Activated naive CD4-positive, alpha-beta T cell treated with anti-CD3 and anti-CD28 coated beads, Interleukin-2, amount 10 ng/mL, durations not matched to agents 7 days and 5 days (primary cell): ENCODE data around the gene FSIP1.

ENCODE experiments used
- CTCF ChIA-PET: fragments of 350-600 bp; sonication (Branson Sonifier 250); formaldehyde crosslinking; loops from one replicate; lab custom pipeline; 2021; ENCODE audit warnings: antibody characterized with exemption; lab: Charles Lee
- DNase-seq: peaks from one replicate; pipeline ENCODE4 v3.0.0-alpha.2; 2020
- H3K27ac Mint-ChIP-seq: one replicate; pipeline ENCODE4 v1.8.0; 2021; ENCODE audit warnings: mild to moderate bottlenecking, moderate library complexity, mixed read lengths
- H3K27me3 Mint-ChIP-seq: one replicate; pipeline ENCODE4 v1.8.0; 2021; ENCODE audit warnings: mild to moderate bottlenecking, mixed read lengths
- H3K36me3 Mint-ChIP-seq: one replicate; pipeline ENCODE4 v1.8.0; 2021; ENCODE audit warnings: mixed read lengths
- H3K4me1 Mint-ChIP-seq: one replicate; pipeline ENCODE4 v1.8.0; 2021; ENCODE audit warnings: mixed read lengths
- H3K4me3 Mint-ChIP-seq: one replicate; pipeline ENCODE4 v1.8.0; 2021; ENCODE audit warnings: mild to moderate bottlenecking, moderate library complexity, mixed read lengths
- H3K9me3 Mint-ChIP-seq: one replicate; pipeline ENCODE4 v1.8.0; 2021; ENCODE audit warnings: mixed read lengths

Gene FSIP1

DNA sequence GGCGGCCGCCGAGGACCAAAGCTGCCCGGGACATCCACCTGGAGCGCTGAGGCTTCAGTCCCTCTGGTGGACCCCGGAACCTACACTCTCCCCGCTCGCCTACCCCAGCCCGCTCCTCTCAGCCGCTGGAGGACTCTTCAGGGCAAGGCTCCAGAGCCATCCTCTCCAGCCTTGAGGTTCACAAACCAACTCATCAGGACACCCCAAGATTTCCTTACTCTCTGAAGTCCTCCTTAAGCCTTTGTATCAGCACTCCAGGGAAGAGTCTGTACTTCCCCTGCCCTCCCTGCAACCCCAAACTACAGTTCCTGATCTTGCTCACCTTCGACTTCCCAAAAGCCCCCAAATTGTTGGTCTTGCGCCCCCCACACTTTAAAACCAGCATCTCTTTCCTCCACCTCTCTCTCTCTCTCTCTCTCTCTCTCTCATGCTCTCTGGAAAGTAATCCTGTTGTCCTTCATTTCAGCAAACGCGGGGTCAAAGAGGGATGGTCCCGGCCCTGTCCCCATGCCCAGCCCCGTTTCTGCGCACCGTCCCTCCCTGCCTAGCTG lies 201.3 kb downstream of the FSIP1 start:
- H3K36me3 Mint-ChIP-seq: no peaks in the 10 kb centered on the region
- peaks cover 76% of the 10 kb centered on the region for H3K27me3 Mint-ChIP-seq
- CTCF ChIA-PET: interaction anchor here (0.9 to 8.5 kb wide), 8 partner anchors 28 to 874 kb away, joined by 3 to 146 read pairs (median 9); no protein-coding TSS in a partner anchor
- H3K4me3 Mint-ChIP-seq: peak overlapping the region; percentile 53
- peaks cover 19% of the 10 kb centered on the region for H3K4me1 Mint-ChIP-seq
- H3K27ac Mint-ChIP-seq: no peak overlapping the region
- no peaks in the 10 kb centered on the region for H3K9me3 Mint-ChIP-seq
- peak; percentile 23 for DNase-seq

- Mint-ChIP-seq H3K36me3 (no peaks in the 10 kb centered on the region), H3K27me3 (peaks cover 82% of the 10 kb centered on the region), H3K27ac (no peak within 1 kb of the TSS), H3K4me1 (peaks cover 19% of the 10 kb centered on the region), H3K9me3 (no peaks in the 10 kb centered on the region), H3K4me3 (peak within 1 kb of the TSS; percentile 53)
- peak; percentile 44 for DNase-seq
- CTCF ChIA-PET: interaction anchor here (0.8 to 8.5 kb wide), 11 partner anchors 29 to 878 kb away, joined by 3 to 146 read pairs (median 6); no protein-coding TSS in a partner anchor
These were observed 202.0 kb downstream of the FSIP1 start, which contains the start of gene THBS1 for GRCh38 chr15:39580485-39581241. Gene THBS1 (plus strand): TSS chr15:39581079. CDS start chr15:39581858, 779 bp downstream.

GRCh38 chr15:39580117-39580484 lies 202.5 kb downstream of the FSIP1 start:
- peak; percentile 90 for DNase-seq
- Mint-ChIP-seq H3K27ac (no peak overlapping the region), H3K36me3 (no peaks in the 10 kb centered on the region), H3K27me3 (peaks cover 84% of the 10 kb centered on the region), H3K9me3 (no peaks in the 10 kb centered on the region), H3K4me1 (peaks cover 16% of the 10 kb centered on the region), H3K4me3 (peak overlapping the region; percentile 50)
- CTCF ChIA-PET: interaction anchor here (0.7 to 8.5 kb wide), 14 partner anchors 12 to 878 kb away, joined by 3 to 146 read pairs (median 4); no protein-coding TSS in a partner anchor

- no peak overlapping the region for H3K4me3 Mint-ChIP-seq
- no peak overlapping the region for H3K27ac Mint-ChIP-seq
These were observed 203.0 kb downstream of the FSIP1 start for GRCh38 chr15:39579487-39580116.

GRCh38 chr15:39578851-39579486 lies 203.7 kb downstream of the FSIP1 start:
- no peak for DNase-seq
- CTCF ChIA-PET: interaction anchor here (0.8 to 1.3 kb wide), 10 partner anchors 9 to 856 kb away, joined by 3 to 8 read pairs (median 4); no protein-coding TSS in a partner anchor
- Mint-ChIP-seq H3K4me3 (no peak overlapping the region), H3K27me3 (peaks cover 86% of the 10 kb centered on the region), H3K36me3 (no peaks in the 10 kb centered on the region), H3K27ac (no peak overlapping the region), H3K9me3 (no peaks in the 10 kb centered on the region), H3K4me1 (peaks cover 14% of the 10 kb centered on the region)

More at GRCh38 chr15:39579487-39580116, 203.0 kb downstream of the FSIP1 start:
- DNase-seq: no peak
- CTCF ChIA-PET: interaction anchor here (0.7 to 8.5 kb wide), 14 partner anchors 12 to 877 kb away, joined by 3 to 146 read pairs (median 4); no protein-coding TSS in a partner anchor
- Mint-ChIP-seq H3K9me3 (no peaks in the 10 kb centered on the region), H3K4me1 (peaks cover 14% of the 10 kb centered on the region), H3K27me3 (peaks cover 87% of the 10 kb centered on the region), H3K36me3 (no peaks in the 10 kb centered on the region)

DNA sequence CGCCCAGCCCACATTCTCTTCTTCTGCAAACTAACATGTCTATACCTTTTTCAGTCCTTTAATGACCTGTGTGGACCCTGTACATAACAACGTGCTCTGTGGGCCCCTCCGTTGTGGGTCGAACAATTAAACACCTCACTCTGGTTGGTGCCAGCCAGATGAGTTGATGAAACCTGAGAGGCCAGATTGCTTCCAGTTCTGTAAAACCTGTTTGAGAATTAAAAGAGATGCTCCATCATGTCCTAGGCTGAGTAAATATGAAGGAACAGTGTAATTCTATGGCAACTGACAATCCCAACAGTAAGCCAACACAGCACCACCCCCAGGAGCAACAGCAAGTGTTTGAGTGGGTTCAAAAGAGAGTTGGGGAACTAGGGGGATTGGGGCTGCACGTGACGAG lies 207.5 kb downstream of the FSIP1 start:
- peaks cover 6% of the 10 kb centered on the region for H3K4me1 Mint-ChIP-seq
- no peak overlapping the region for H3K4me3 Mint-ChIP-seq
- no peaks in the 10 kb centered on the region for H3K9me3 Mint-ChIP-seq
- peaks cover 61% of the 10 kb centered on the region for H3K27me3 Mint-ChIP-seq
- CTCF ChIA-PET: no interaction called here
- no peak for DNase-seq
- no peaks in the 10 kb centered on the region for H3K36me3 Mint-ChIP-seq
- no peak overlapping the region for H3K27ac Mint-ChIP-seq

DNA sequence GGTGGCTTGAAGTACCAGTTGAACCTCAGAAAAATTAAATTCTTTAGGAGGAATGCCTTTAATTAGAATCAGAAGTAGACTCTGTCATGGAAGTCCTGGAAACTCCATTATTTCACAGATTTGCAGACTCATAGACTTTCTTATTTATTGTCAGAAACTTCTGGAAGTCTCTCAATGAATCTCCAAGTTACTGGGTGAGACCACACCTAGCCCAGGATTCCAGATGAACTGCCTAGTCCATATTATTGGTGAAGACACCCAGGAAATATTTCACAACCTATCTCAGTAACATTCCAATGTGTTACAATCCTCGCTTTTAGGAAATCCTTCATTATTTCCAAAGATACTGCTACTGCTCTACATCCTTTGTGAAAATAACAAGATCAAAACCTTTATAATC lies 208.2 kb downstream of the FSIP1 start:
- DNase-seq: no peak
- Mint-ChIP-seq H3K27me3 (peaks cover 54% of the 10 kb centered on the region), H3K27ac (no peak overlapping the region), H3K4me1 (no peaks in the 10 kb centered on the region), H3K36me3 (no peaks in the 10 kb centered on the region), H3K9me3 (no peaks in the 10 kb centered on the region), H3K4me3 (no peak overlapping the region)
- CTCF ChIA-PET: no interaction called here

- Mint-ChIP-seq H3K27me3 (peaks cover 48% of the 10 kb centered on the region), H3K36me3 (no peaks in the 10 kb centered on the region), H3K27ac (no peak overlapping the region), H3K4me3 (no peak overlapping the region), H3K4me1 (no peaks in the 10 kb centered on the region), H3K9me3 (no peaks in the 10 kb centered on the region)
- DNase-seq: no peak
- CTCF ChIA-PET: no interaction called here
These were observed 208.8 kb downstream of the FSIP1 start for GRCh38 chr15:39573844-39574243.

GRCh38 chr15:39573287-39573686 lies 209.4 kb downstream of the FSIP1 start:
- CTCF ChIA-PET: no interaction called here
- Mint-ChIP-seq H3K36me3 (no peaks in the 10 kb centered on the region), H3K9me3 (no peaks in the 10 kb centered on the region), H3K4me3 (no peak overlapping the region), H3K4me1 (no peaks in the 10 kb centered on the region), H3K27ac (no peak overlapping the region), H3K27me3 (peaks cover 42% of the 10 kb centered on the region)
- DNase-seq: no peak

- no peak overlapping the region for H3K4me3 Mint-ChIP-seq
- CTCF ChIA-PET: no interaction called here
- no peak for DNase-seq
These were observed 216.8 kb downstream of the FSIP1 start for GRCh38 chr15:39565851-39566250.

GRCh38 chr15:39564972-39565665 lies 217.5 kb downstream of the FSIP1 start:
- H3K36me3 Mint-ChIP-seq: no peaks in the 10 kb centered on the region
- no peaks in the 10 kb centered on the region for H3K4me1 Mint-ChIP-seq
- no peak overlapping the region for H3K27ac Mint-ChIP-seq
- peaks cover 10% of the 10 kb centered on the region for H3K27me3 Mint-ChIP-seq
- H3K9me3 Mint-ChIP-seq: no peaks in the 10 kb centered on the region
- H3K4me3 Mint-ChIP-seq: no peak overlapping the region
- CTCF ChIA-PET: no interaction called here
- DNase-seq: no peak

More at GRCh38 chr15:39565851-39566250, 216.8 kb downstream of the FSIP1 start:
- Mint-ChIP-seq H3K27ac (no peak overlapping the region), H3K9me3 (no peaks in the 10 kb centered on the region), H3K36me3 (no peaks in the 10 kb centered on the region), H3K4me1 (no peaks in the 10 kb centered on the region), H3K27me3 (peaks cover 8% of the 10 kb centered on the region)

- no peaks in the 10 kb centered on the region for H3K4me1 Mint-ChIP-seq
- no peaks in the 10 kb centered on the region for H3K36me3 Mint-ChIP-seq
- H3K27ac Mint-ChIP-seq: no peak overlapping the region
- no peak overlapping the region for H3K4me3 Mint-ChIP-seq
- no peak for DNase-seq
- no peaks in the 10 kb centered on the region for H3K9me3 Mint-ChIP-seq
- CTCF ChIA-PET: no interaction called here
- peaks cover 19% of the 10 kb centered on the region for H3K27me3 Mint-ChIP-seq
These were observed 224.2 kb downstream of the FSIP1 start for GRCh38 chr15:39558421-39558820.

GRCh38 chr15:39556461-39556860 lies 226.2 kb downstream of the FSIP1 start:
- H3K9me3 Mint-ChIP-seq: no peaks in the 10 kb centered on the region

More at GRCh38 chr15:39556461-39556860, 226.2 kb downstream of the FSIP1 start:
- Mint-ChIP-seq H3K27ac (no peak overlapping the region), H3K27me3 (peaks cover 15% of the 10 kb centered on the region), H3K36me3 (no peaks in the 10 kb centered on the region), H3K4me1 (no peaks in the 10 kb centered on the region), H3K4me3 (no peak overlapping the region)
- CTCF ChIA-PET: interaction anchor here (0.6 kb wide), 1 partner anchor 258 kb away, joined by 3 read pairs; no protein-coding TSS in a partner anchor
- no peak for DNase-seq
